COLO668 (cell line): ENCODE measurements around the gene COL5A2.

ENCODE experiments used
- DNase-seq: peaks from one replicate; lab custom pipeline; 2025; ENCODE audit not compliant: unreplicated experiment; lab: John Stamatoyannopoulos, UW

The COL5A2 gene

GRCh38 chr2:189178726-189179569 lies 613 bp downstream of the COL5A2 start:
- no peak for DNase-seq

GRCh38 chr2:189178054-189178453 lies 1.5 kb downstream of the COL5A2 start:
- no peak for DNase-seq

GRCh38 chr2:189177251-189177840 lies 2.2 kb downstream of the COL5A2 start:
- no peak for DNase-seq

- DNase-seq: no peak
Measured at GRCh38 chr2:189176516-189176915, 3.0 kb downstream of the COL5A2 start.

GRCh38 chr2:189175869-189176433 lies 3.6 kb downstream of the COL5A2 start:
- DNase-seq: no peak

GRCh38 chr2:189171956-189172609 lies 7.5 kb downstream of the COL5A2 start:
- DNase-seq: no peak

- no peak for DNase-seq
Measured at GRCh38 chr2:189168856-189169499, 10.6 kb downstream of the COL5A2 start.

GRCh38 chr2:189165656-189166380 lies 13.7 kb downstream of the COL5A2 start:
- DNase-seq: no peak

- no peak for DNase-seq
Measured at GRCh38 chr2:189164746-189165145, 14.8 kb downstream of the COL5A2 start.

- DNase-seq: no peak
Measured at GRCh38 chr2:189163889-189164288, 15.7 kb downstream of the COL5A2 start.

- no peak for DNase-seq
Measured at GRCh38 chr2:189162566-189162965, 17.0 kb downstream of the COL5A2 start.

GRCh38 chr2:189161894-189162293 lies 17.7 kb downstream of the COL5A2 start:
- DNase-seq: no peak

GRCh38 chr2:189159717-189160116 lies 19.8 kb downstream of the COL5A2 start:
- DNase-seq: no peak

GRCh38 chr2:189159273-189159672 lies 20.3 kb downstream of the COL5A2 start:
- DNase-seq: no peak

GRCh38 chr2:189157939-189158338 lies 21.6 kb downstream of the COL5A2 start:
- no peak for DNase-seq

GRCh38 chr2:189157456-189157855 lies 22.1 kb downstream of the COL5A2 start:
- DNase-seq: no peak

GRCh38 chr2:189155795-189156194 lies 23.8 kb downstream of the COL5A2 start:
- no peak for DNase-seq

GRCh38 chr2:189153619-189154018 lies 25.9 kb downstream of the COL5A2 start:
- DNase-seq: no peak

- DNase-seq: no peak
Measured at GRCh38 chr2:189152483-189152882, 27.1 kb downstream of the COL5A2 start.

- no peak for DNase-seq
Measured at GRCh38 chr2:189151906-189152305, 27.7 kb downstream of the COL5A2 start.

GRCh38 chr2:189150033-189150432 lies 29.5 kb downstream of the COL5A2 start:
- DNase-seq: no peak
